ENCODE measurements around the gene GOLGA2. TPM values are rescaled to one million over a fixed set of nuclear protein-coding genes. Genes with fewer than 3 reads are reported as not detected.

Gene GOLGA2
- total and polyA plus RNA-seq, 9 donors = 78.6 to 109 (median 91.6) TPM

DNA sequence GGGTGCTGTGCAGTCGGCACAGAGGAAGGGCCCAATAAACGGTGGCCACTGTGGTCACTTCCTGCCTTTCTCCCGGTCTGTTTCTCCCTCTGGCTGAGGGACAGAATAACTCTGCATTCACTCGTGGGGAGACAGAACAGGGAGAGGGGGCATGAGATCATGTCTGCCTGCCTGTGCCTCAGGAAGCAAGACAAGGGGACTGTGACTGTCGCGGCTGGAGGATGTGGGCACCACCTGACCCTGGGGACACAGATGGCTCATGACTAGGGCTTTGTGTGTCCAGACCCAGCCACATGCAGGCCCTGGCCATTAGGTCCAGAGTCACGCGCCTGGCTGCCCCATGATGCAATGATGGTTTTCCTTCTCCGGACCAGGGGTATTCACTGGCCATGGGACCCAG is 40.6 kb upstream of the GOLGA2 start:
- WGBS (ENCODE audit: insufficient coverage) = 75% methylated on average over 8 of the region's 9 CpGs

DNA sequence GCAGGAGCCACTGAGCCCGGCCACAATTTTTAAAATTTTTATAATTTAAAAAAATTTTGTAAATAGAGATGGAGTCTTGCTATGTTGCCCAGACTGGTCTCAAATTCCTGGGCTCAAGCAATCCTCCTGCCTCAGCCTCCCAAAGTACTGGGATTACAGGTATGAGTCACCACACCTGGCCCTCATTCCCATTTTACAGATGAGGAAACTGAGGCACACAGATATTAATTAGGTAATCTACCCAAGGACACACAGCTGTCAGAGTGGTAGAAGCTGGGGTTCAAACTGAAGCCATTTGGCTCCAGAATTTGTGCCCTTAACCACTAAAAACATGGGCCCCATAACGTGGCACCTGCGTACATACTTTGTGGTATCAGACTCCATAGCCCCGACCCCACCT is 38.9 kb upstream of the GOLGA2 start:
- DNase-seq = no peak
- Histone ChIP-seq H3K4me1 (ENCODE audit: control insufficient read depth, insufficient read depth, low read length) (no peaks in the 10 kb centered on the region), H3K36me3 (ENCODE audit: control insufficient read depth, insufficient read depth, low read length) (peaks cover 70% of the 10 kb centered on the region), H3K4me3 (ENCODE audit: low read length) (no peak overlapping the region), H3K27me3 (ENCODE audit: control insufficient read depth, insufficient read depth, low read length) (no peaks in the 10 kb centered on the region), H3K27ac (ENCODE audit: low read length) (no peak overlapping the region), H3K9me3 (replicated peaks; ENCODE audit: control insufficient read depth, low read depth, low read length) (no peaks in the 10 kb centered on the region)
- WGBS (ENCODE audit: insufficient coverage) = no CpG with 5 or more reads among the region's 4 CpGs

More for the DNA sequence above, 40.6 kb upstream of the GOLGA2 start:
- Histone ChIP-seq H3K4me1 (ENCODE audit: control insufficient read depth, insufficient read depth, low read length) (peaks cover 2% of the 10 kb centered on the region), H3K9me3 (replicated peaks; ENCODE audit: control insufficient read depth, low read depth, low read length) (no peaks in the 10 kb centered on the region), H3K4me3 (ENCODE audit: low read length) (no peak overlapping the region), H3K27me3 (ENCODE audit: control insufficient read depth, insufficient read depth, low read length) (no peaks in the 10 kb centered on the region), H3K36me3 (ENCODE audit: control insufficient read depth, insufficient read depth, low read length) (peaks cover 57% of the 10 kb centered on the region), H3K27ac (ENCODE audit: low read length) (no peak overlapping the region)
- no peak for DNase-seq

DNA sequence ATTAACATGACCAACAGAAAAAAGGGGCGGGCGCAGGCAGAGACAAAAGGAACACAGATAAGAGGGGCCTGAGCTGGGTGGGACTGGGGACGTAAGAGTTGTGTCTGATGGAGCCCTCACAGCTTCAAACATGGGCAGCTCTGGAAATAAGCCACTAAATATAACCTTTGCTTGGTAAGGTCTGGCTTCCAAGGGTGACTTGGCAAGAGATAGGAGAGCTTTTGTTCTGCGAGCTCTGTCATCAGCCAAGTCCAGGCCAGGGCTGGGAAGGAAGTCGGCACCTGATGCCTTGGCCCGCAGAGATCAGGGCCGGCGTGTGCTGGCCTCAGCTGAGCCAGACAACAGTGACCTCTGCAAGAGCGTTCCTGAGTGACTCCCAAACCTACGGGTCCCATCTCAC is 34.7 kb upstream of the GOLGA2 start:
- Histone ChIP-seq H3K27ac (ENCODE audit: low read length) (no peak overlapping the region), H3K27me3 (ENCODE audit: control insufficient read depth, insufficient read depth, low read length) (no peaks in the 10 kb centered on the region), H3K36me3 (ENCODE audit: control insufficient read depth, insufficient read depth, low read length) (peaks cover 51% of the 10 kb centered on the region), H3K9me3 (replicated peaks; ENCODE audit: control insufficient read depth, low read depth, low read length) (no peaks in the 10 kb centered on the region), H3K4me1 (ENCODE audit: control insufficient read depth, insufficient read depth, low read length) (no peaks in the 10 kb centered on the region), H3K4me3 (ENCODE audit: low read length) (no peak overlapping the region)
- WGBS (ENCODE audit: insufficient coverage) = 90% methylated on average over 9 of the region's 10 CpGs
- no peak for DNase-seq

DNA sequence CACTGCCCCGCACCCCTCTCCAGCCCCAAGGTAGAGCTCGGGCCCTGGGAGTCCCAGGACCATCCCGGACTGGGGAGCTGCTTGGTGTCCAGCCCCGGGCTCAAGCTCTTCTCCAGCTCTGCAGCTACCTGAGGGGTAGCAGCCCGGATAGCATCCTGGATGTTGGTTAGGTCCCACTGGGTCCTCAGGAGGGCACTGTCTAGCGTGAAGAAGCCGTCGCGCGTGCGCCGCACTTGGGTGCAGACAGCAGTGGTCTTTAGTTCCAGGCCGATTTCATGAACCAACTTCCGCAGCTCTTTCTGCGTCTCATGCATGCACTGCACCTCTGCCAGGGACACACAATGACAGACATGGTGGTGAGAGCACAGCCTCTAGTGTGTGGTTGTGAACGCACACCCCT is 33.7 kb upstream of the GOLGA2 start:
- H3K36me3 ChIP-seq (ENCODE audit: control insufficient read depth, insufficient read depth, low read length) = peaks cover 46% of the 10 kb centered on the region
- no peak overlapping the region for H3K4me3 ChIP-seq (ENCODE audit: low read length)
- DNase-seq = no peak
- no peaks in the 10 kb centered on the region for H3K9me3 ChIP-seq (replicated peaks; ENCODE audit: control insufficient read depth, low read depth, low read length)
- WGBS (ENCODE audit: insufficient coverage) = 98% methylated on average over 15 of the region's 16 CpGs
- H3K4me1 ChIP-seq (ENCODE audit: control insufficient read depth, insufficient read depth, low read length) = no peaks in the 10 kb centered on the region
- no peaks in the 10 kb centered on the region for H3K27me3 ChIP-seq (ENCODE audit: control insufficient read depth, insufficient read depth, low read length)
- H3K27ac ChIP-seq (ENCODE audit: low read length) = no peak overlapping the region

DNA sequence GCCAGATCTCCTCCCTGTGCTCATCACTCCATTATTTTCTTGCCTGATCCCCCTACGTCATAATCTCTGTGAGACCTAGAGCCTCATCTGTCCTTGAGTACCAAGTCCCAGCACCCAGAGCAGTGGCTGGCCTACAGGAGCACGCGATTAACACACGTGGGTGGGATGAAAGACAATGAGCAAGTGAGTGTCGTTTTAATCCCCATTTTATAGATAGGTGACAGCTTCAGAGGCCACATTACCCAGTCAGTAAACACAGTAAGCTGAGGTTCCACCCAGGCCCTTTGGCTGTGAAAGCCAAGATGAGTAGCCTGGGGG is 29.1 kb upstream of the GOLGA2 start:
- no peak overlapping the region for H3K27ac ChIP-seq (ENCODE audit: low read length)
- no peak overlapping the region for H3K4me3 ChIP-seq (ENCODE audit: low read length)
- H3K27me3 ChIP-seq (ENCODE audit: control insufficient read depth, insufficient read depth, low read length) = no peaks in the 10 kb centered on the region
- no peak for DNase-seq
- H3K36me3 ChIP-seq (ENCODE audit: control insufficient read depth, insufficient read depth, low read length) = peaks cover 20% of the 10 kb centered on the region
- 73% methylated on average over 3 of the region's 5 CpGs for WGBS (ENCODE audit: insufficient coverage)
- no peaks in the 10 kb centered on the region for H3K9me3 ChIP-seq (replicated peaks; ENCODE audit: control insufficient read depth, low read depth, low read length)
- H3K4me1 ChIP-seq (ENCODE audit: control insufficient read depth, insufficient read depth, low read length) = no peaks in the 10 kb centered on the region

DNA sequence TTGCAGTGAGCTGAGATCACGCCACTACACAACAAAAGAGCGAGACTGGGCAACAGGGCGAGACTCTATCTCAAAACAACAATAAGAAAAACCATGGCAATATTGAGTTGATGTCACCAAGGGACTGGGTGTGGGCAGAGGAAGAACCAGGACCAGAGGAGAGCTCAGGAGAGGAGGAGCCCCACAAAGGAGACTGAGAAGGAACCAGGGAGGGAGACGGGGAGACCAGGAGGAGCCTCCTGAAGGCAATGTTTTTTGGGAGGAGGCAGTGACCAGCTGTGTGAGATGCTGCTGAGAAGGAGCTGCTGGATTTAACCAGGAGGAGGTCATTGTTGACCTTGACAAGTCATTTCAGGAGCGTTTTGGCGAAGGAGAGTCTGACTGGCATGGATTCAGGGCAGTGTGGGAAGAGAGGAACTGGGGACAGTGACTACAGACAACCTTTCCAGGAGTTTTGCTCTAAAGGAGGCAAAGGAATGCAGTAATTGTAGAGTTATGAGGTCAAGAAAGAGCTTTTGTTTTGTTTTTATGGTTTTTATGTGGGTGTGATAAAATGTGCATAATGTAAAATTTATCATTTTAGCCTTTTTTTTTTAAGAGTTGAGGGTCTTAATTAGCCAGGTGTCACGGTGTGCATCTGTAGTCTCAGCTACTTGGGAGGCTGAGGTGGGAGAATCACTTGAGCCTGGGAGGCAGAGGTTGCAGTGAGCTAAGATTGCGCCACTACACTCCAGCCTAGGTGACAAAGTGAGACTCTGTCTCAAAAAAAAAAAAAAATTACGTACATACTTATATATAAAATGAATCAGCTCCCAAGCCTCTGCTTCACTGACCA is 28.5 kb upstream of the GOLGA2 start:
- DNase-seq = no peak
- no peaks in the 10 kb centered on the region for H3K4me1 ChIP-seq (ENCODE audit: control insufficient read depth, insufficient read depth, low read length)
- no peak overlapping the region for H3K4me3 ChIP-seq (ENCODE audit: low read length)
- H3K27ac ChIP-seq (ENCODE audit: low read length) = no peak overlapping the region
- WGBS (ENCODE audit: insufficient coverage) = 73% methylated on average over 3 of the region's 9 CpGs
- no peaks in the 10 kb centered on the region for H3K9me3 ChIP-seq (replicated peaks; ENCODE audit: control insufficient read depth, low read depth, low read length)
- H3K27me3 ChIP-seq (ENCODE audit: control insufficient read depth, insufficient read depth, low read length) = no peaks in the 10 kb centered on the region
- H3K36me3 ChIP-seq (ENCODE audit: control insufficient read depth, insufficient read depth, low read length) = peaks cover 15% of the 10 kb centered on the region

DNA sequence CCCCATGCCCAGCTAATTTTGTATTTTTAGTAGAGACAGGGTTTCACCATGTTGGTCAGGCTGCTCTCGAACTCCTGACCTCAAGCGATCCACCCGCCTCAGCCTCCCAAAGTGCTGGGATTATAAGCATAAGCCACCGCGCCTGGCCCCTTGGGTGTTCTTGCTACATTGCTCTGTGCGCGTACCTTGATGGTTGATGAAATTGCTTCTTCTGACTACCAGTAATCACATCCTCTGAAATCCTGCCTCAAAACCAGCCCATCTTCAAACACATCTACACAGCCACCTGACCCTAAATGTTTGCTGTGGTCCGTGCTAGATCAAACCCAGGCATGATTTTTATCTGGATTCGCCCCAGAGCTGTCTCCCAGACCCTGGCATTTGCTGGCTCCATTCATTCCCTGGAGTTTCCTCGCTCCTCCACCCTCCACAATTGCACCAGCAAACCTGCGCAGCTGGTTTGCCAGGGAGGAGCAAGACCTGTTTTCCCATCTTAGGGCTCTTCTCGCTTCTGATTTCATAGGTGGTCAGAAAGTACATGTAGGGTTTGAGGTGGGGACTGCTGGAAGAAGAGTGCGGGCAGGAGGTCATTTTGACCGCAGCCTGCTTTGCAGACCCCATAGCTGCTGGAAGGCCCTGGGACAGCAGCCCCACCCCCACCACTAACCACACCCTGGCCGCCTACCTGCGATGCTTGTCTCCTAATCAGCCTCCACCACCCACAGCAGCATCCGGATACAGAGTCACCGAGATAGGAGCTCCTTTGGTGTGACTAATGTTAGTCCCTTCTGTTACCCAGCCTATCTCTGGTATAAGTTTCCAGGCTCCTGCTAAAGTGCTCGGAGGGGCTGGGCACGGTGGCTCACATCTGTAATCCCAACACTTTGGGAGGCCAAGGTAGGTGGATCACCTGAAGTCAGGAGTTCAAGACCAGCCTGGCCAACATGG is 23.0 kb upstream of the GOLGA2 start:
- H3K4me1 ChIP-seq (ENCODE audit: control insufficient read depth, insufficient read depth, low read length) = peaks cover 8% of the 10 kb centered on the region
- WGBS (ENCODE audit: insufficient coverage) = 82% methylated on average over 11 of the region's 20 CpGs
- DNase-seq = no peak
- H3K27me3 ChIP-seq (ENCODE audit: control insufficient read depth, insufficient read depth, low read length) = no peaks in the 10 kb centered on the region
- peaks cover 5% of the 10 kb centered on the region for H3K36me3 ChIP-seq (ENCODE audit: control insufficient read depth, insufficient read depth, low read length)
- H3K27ac ChIP-seq (ENCODE audit: low read length) = no peak overlapping the region
- no peaks in the 10 kb centered on the region for H3K9me3 ChIP-seq (replicated peaks; ENCODE audit: control insufficient read depth, low read depth, low read length)
- H3K4me3 ChIP-seq (ENCODE audit: low read length) = no peak overlapping the region

DNA sequence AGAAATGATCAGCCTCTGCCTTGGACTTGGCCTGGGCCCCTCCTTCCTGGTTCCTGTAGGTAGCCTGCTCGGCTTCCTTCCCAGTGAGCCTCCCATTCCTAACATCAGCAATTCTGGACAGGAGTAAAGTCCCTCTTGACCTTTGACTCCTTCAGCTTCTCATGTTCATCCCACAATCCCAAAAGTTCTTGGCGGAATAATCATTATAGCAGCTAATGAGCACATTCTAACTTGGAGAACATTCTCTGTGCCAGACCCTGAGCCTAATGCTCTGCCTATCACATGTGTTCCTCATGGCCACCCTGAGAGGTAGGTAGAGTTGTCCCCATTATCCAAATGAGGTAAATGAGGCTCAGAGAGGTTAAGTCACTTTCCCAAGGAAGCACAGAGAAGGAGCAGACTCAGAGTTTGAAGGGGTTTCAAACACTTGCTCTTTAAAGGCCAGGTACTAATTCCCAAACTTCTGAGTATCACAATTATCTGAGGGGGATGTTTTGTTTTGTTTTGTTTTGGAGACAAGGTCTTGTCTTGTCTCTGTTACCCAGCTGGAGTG is 21.5 kb upstream of the GOLGA2 start:
- Histone ChIP-seq H3K36me3 (ENCODE audit: control insufficient read depth, insufficient read depth, low read length) (peaks cover 9% of the 10 kb centered on the region), H3K27ac (ENCODE audit: low read length) (no peak overlapping the region)
- 77% methylated on average over 2 of the region's 2 CpGs for WGBS (ENCODE audit: insufficient coverage)

DNA sequence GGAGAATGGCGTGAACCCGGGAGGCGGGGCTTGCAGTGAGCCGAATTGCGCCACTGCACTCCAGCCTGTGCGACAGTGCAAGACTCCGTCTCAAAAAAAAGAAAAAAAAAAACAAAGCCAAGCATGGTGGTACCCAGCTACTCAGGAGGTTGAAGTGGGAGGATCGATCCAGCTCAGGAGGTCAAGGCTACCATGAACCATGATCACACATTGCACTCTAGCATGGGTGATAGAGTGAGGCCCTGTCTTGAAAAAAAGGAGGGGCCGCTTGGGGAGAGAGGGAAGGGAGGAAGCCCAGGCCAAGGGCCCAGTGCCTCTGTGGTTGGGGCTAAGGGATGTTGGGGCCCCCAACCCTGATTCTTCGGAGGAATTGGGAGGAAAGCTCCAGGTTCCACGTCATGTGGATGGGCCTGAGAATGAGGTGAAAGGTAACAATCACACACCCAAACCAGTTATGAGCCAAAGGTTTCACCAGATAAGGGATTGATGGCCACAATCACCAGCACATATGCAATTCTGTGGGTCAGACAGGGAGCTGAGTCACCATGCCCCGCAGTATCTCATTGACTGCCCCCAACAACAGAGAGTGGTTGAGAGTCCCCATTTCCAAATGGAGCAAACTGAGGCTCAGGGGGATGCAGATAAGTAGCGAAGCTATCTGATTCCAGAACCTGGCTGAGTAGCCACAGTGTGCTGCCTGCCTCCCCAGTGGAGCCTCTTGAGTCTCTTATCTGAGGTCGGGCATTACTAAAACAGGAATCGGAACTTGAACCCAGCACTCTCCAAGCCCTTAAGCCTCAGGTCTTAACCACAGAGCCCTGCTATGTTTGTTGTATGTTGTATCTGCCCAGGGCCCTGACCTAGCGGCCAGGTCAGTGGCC is 20.8 kb upstream of the GOLGA2 start:
- no peak overlapping the region for H3K4me3 ChIP-seq (ENCODE audit: low read length)
- WGBS (ENCODE audit: insufficient coverage) = 91% methylated on average over 9 of the region's 16 CpGs

More for the DNA sequence above, 21.5 kb upstream of the GOLGA2 start:
- Histone ChIP-seq H3K9me3 (replicated peaks; ENCODE audit: control insufficient read depth, low read depth, low read length) (no peaks in the 10 kb centered on the region), H3K4me1 (ENCODE audit: control insufficient read depth, insufficient read depth, low read length) (peaks cover 8% of the 10 kb centered on the region), H3K4me3 (ENCODE audit: low read length) (no peak overlapping the region), H3K27me3 (ENCODE audit: control insufficient read depth, insufficient read depth, low read length) (no peaks in the 10 kb centered on the region)
- DNase-seq = no peak

More for the DNA sequence above, 20.8 kb upstream of the GOLGA2 start:
- Histone ChIP-seq H3K27me3 (ENCODE audit: control insufficient read depth, insufficient read depth, low read length) (no peaks in the 10 kb centered on the region), H3K4me1 (ENCODE audit: control insufficient read depth, insufficient read depth, low read length) (peaks cover 8% of the 10 kb centered on the region), H3K36me3 (ENCODE audit: control insufficient read depth, insufficient read depth, low read length) (peaks cover 11% of the 10 kb centered on the region), H3K9me3 (replicated peaks; ENCODE audit: control insufficient read depth, low read depth, low read length) (no peaks in the 10 kb centered on the region), H3K27ac (ENCODE audit: low read length) (no peak overlapping the region)
- DNase-seq = no peak
